Heart right ventricle (tissue), 16 donors: ENCODE data around the gene DCHS2. TPM values are rescaled to one million over a fixed set of nuclear protein-coding genes. Genes with fewer than 3 reads are reported as not detected.

Source experiments
- ATAC-seq, 8 donors: fragments of 200-7000 bp; cut with Tn5 transposase; one replicate each; pipeline ENCODE4 v1.9.1; 2020; ENCODE audit warnings: mild to moderate bottlenecking in 8 of 8, moderate library complexity in 8 of 8, moderate number of reproducible peaks in 1 of 8
- DNase-seq, 2 donors: peaks; one replicate each; pipeline ENCODE4 v3.0.0-alpha.2; 2020
- H3K27ac ChIP-seq, 10 donors: fragments of 200-600 bp; sonication (generic) in 2 of 10; one replicate each; pipeline versions ENCODE4 v1.5.0 to v1.8.0; 2020 to 2022; ENCODE audit warnings: mild to moderate bottlenecking in 3 of 10
- H3K27me3 ChIP-seq, 7 donors: fragments of 200-600 bp; one replicate each; pipeline ENCODE4 v1.8.0; 2021 to 2022; ENCODE audit warnings: mild to moderate bottlenecking in 2 of 7
- H3K36me3 ChIP-seq, 9 donors: fragments of 200-600 bp; sonication (generic) in 1 of 9; one replicate each; pipeline versions ENCODE4 v1.5.0 to v1.8.0; 2020 to 2022; ENCODE audit warnings: mild to moderate bottlenecking in 2 of 9
- H3K4me1 ChIP-seq, 9 donors: fragments of 200-600 bp; sonication (generic) in 1 of 9; one replicate each; pipeline versions ENCODE4 v1.5.0 to v1.8.0; 2020 to 2022; ENCODE audit warnings: mild to moderate bottlenecking in 4 of 9
- H3K4me3 ChIP-seq, 10 donors: fragments of 200-600 bp; sonication (generic) in 2 of 10; one replicate each; pipeline versions ENCODE4 v1.5.0 to v1.8.0; 2020 to 2022; ENCODE audit warnings: mild to moderate bottlenecking in 7 of 10, moderate library complexity in 2 of 10
- H3K9me3 ChIP-seq, 11 donors: fragments of 200-600 bp in 10 of 11; sonication (generic) in 2 of 11; one replicate each; pipeline versions ENCODE4 v1.5.0 to v1.8.0; 2013 to 2022; ENCODE audit warnings: mild to moderate bottlenecking in 2 of 11, control low read depth in 1 of 11, moderate library complexity in 1 of 11
- WGBS, 2 donors: extraction: QIAGEN DNeasy Blood & Tissue Kit; methylation state at CpG; one replicate each; pipeline ENCODE4 v1.1.7; 2013; ENCODE audit warnings: inconsistent platforms in 1 of 2; 5-methylcytosine and 5-hydroxymethylcytosine counted together
- intact Hi-C, 10 donors: fragments of 100-400 bp; cut with DNase I; formaldehyde crosslinking; loops; one replicate each; pipeline versions ENCODE4 v1.11.1 to v1.14.2; 2022
- polyA plus RNA-seq, 2 donors: library from polyadenylated mRNA; stranded (reverse); fragments of 200-250 nt; gene quantifications; one replicate each; pipeline ENCODE4 v1.2.3, GENCODE V29; 2013
- total RNA-seq, 10 donors: library from RNA; stranded (reverse); fragmentation: NEBNext Ultra II Directional in 3 of 10; extraction: Animal tissue kit (Norgen Biotek cat#: 25700) in 3 of 10; gene quantifications; one replicate each; pipeline versions ENCODE4 v1.2.1 to v1.2.4, GENCODE V29; 2021 to 2023
- TF ChIP-seq, protein P1 (sequence below), 9 donors: fragments of 200-600 bp; sonication (generic) in 2 of 9; IDR thresholded peaks; one replicate each; pipeline versions ENCODE4 v1.5.0 to v1.8.0; 2021 to 2022; ENCODE audit warnings: antibody characterized with exemption in 9 of 9, mild to moderate bottlenecking in 5 of 9, moderate library complexity in 1 of 9
- donor health status: Arrhythmogenic right ventricular cardiomyopathy.
- donor health status: ischemic (EF 13 %, LVEDD 7.1; RV severe dilation, severe dysfunction).
- donor health status: healthy with polysubstance abuse.
- donor health status: DM: no; HTN: yes; CAD: no.
- donor health status: DM: no; HTN: no; CAD: no.
- donor health status: ischemic (EF 25% LVEDD 6.9; RV normal size, moderate dysfunction).
- donor health status: ischemic (EF 25% LVEDD 5.7; RV mildly dilated, moderate dysfunction).
- donor health status: healthy.
- donor health status: DM: yes; HTN: yes; CAD: no.
- donor health status: Ischemic cardiomyopathy.
- donor health status: ischemic (EF 35%, LVEDD 5.7; RV mildly dilated, moderate dysfunction).
- donor health status: nonischemic (EF 11% LVEDD 7.7; RV severe dilation, severe dysfunction).
- donor health status: DM: yes; HTN: yes; CAD: no.
- donor health status: PGD.
- donor health status: ischemic (EF 29% LVEDD 5.4; RV normal size, mild dysfunction).
- donor health status: nonischemic (EF 23%, LVEDD 6.1; RV moderate dilation, normal function).

DCHS2 gene
- total and polyA plus RNA-seq, 12 donors, result under 0.01 to 0.14 (median 0.04) TPM; not detected in 7

GRCh38 chr4:154455111-154455510 is 36.5 kb downstream of the DCHS2 start:
- ATAC-seq, result no peak

GRCh38 chr4:154454710-154455109 is 36.9 kb downstream of the DCHS2 start:
- Histone ChIP-seq H3K36me3 (no peaks in the 10 kb centered on the region), H3K4me1 (no peaks in the 10 kb centered on the region), H3K4me3 (no peak overlapping the region), H3K27ac (no peak overlapping the region), H3K27me3 (peaks cover 0 to 5% (median 0%) of the 10 kb centered on the region in 7 donors), H3K9me3 (peaks cover 0 to 4% (median 0%) of the 10 kb centered on the region in 11 donors)
- DNase-seq, result no peak
- ATAC-seq, result no peak
- TF ChIP-seq, protein P1, sequence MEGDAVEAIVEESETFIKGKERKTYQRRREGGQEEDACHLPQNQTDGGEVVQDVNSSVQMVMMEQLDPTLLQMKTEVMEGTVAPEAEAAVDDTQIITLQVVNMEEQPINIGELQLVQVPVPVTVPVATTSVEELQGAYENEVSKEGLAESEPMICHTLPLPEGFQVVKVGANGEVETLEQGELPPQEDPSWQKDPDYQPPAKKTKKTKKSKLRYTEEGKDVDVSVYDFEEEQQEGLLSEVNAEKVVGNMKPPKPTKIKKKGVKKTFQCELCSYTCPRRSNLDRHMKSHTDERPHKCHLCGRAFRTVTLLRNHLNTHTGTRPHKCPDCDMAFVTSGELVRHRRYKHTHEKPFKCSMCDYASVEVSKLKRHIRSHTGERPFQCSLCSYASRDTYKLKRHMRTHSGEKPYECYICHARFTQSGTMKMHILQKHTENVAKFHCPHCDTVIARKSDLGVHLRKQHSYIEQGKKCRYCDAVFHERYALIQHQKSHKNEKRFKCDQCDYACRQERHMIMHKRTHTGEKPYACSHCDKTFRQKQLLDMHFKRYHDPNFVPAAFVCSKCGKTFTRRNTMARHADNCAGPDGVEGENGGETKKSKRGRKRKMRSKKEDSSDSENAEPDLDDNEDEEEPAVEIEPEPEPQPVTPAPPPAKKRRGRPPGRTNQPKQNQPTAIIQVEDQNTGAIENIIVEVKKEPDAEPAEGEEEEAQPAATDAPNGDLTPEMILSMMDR (IDR thresholded peaks at IDR 0.05), result no peak
- intact Hi-C loops, result no loop called here

More at GRCh38 chr4:154455111-154455510, 36.5 kb downstream of the DCHS2 start:
- H3K27ac ChIP-seq, result no peak overlapping the region
- TF ChIP-seq, protein P1 (IDR thresholded peaks at IDR 0.05), result no peak
- no peak overlapping the region for H3K4me3 ChIP-seq
- WGBS, 2 donors, result 15 to 37% methylated on average over 1 of the region's 1 CpG
- intact Hi-C loops, result no loop called here
- H3K9me3 ChIP-seq, result peaks cover 0 to 4% (median 0%) of the 10 kb centered on the region in 11 donors
- H3K4me1 ChIP-seq, result no peaks in the 10 kb centered on the region
- H3K27me3 ChIP-seq, result peaks cover 0 to 5% (median 0%) of the 10 kb centered on the region in 7 donors
- DNase-seq, result no peak
- no peaks in the 10 kb centered on the region for H3K36me3 ChIP-seq

DNA sequence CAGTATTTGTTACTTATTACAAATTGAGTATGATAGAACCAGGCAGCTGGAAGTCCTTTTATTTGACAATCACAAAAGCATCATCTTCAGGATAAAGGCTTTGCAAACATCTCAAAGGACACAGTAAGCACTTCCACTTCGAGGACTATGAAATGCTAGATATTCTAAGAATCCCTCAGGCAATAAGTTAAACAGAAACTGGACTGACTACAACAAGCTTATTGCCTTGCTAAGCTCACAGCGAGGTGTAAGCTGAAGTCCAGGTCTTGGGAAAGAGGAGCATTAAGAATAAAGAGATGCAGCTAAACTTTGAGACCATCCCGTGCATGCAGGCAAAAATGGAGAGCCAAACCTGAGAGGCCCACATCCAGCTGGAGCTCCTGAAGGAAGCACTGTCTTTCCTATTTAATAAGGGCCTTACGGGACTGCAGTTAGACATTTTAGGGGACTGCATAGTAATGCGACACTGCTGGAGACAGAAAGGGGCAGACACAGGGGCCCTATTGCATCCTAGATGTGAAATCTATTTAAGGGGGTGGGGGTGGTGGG is 38.7 kb downstream of the DCHS2 start:
- intact Hi-C loops, result no loop called here
- Histone ChIP-seq H3K4me3 (no peak overlapping the region), H3K9me3 (peaks cover 0 to 4% (median 0%) of the 10 kb centered on the region in 11 donors), H3K4me1 (no peaks in the 10 kb centered on the region), H3K27ac (no peak overlapping the region), H3K36me3 (no peaks in the 10 kb centered on the region), H3K27me3 (peaks cover 0 to 5% (median 0%) of the 10 kb centered on the region in 7 donors)
- WGBS, 2 donors, result 75 to 79% methylated on average over 5 of the region's 5 CpGs
- TF ChIP-seq, protein P1 (IDR thresholded peaks at IDR 0.05), result no peak
- DNase-seq (no peak), ATAC-seq (no peak)

DNA sequence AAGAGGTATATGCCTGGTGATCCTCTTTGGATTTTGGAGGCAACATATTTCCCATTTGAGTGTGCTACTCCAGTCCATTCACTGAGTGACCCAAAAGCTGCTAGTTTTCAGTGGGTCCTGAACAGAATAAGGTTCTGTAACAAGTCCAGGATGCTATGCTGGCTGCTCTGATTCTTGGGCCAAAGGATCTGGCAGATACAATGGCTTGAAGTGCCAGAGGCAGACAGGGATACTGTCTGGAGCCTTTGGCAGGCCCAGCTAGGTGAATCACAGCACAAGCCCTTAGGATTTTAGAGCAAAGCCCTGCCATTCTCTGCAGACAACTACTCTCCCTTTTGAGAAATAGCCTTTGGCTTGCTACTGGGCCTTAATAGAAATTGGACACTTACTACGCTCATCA is 40.6 kb downstream of the DCHS2 start:
- DNase-seq, result no peak
- TF ChIP-seq, protein P1 (IDR thresholded peaks at IDR 0.05), result no peak
- H3K4me3 ChIP-seq, result no peak overlapping the region
- no peaks in the 10 kb centered on the region for H3K27me3 ChIP-seq
- 83 to 94% methylated on average over 1 of the region's 1 CpG for WGBS, 2 donors
- H3K9me3 ChIP-seq, result peaks cover 0 to 4% (median 0%) of the 10 kb centered on the region in 11 donors
- intact Hi-C loops, result no loop called here
- H3K27ac ChIP-seq, result no peak overlapping the region
- no peaks in the 10 kb centered on the region for H3K36me3 ChIP-seq
- H3K4me1 ChIP-seq, result no peaks in the 10 kb centered on the region
- ATAC-seq, result no peak
